CD8-positive, alpha-beta memory T cell (primary cell): ENCODE results near the gene SORCS2. TPM values are rescaled to one million over a fixed set of nuclear protein-coding genes. Genes with fewer than 3 reads are reported as not detected.

Experiments
- CTCF ChIA-PET: fragments of 350-600 bp; sonication (Branson Sonifier 250); formaldehyde crosslinking; loops from one replicate; lab custom pipeline; 2021; ENCODE audit warnings: antibody characterized with exemption; lab: Charles Lee
- POLR2A ChIA-PET: fragments of 350-600 bp; sonication (Branson Sonifier 250); formaldehyde crosslinking; loops from one replicate; lab custom pipeline; 2021; ENCODE audit warnings: antibody characterized with exemption; lab: Charles Lee
- DNase-seq, 5 donors: peaks; one replicate each; pipeline versions ENCODE4 v3.0.0 to v3.0.0-alpha.2; 2020 to 2022; ENCODE audit warnings: mixed read lengths in 1 of 5
- H3K27ac ChIP-seq: one replicate; pipeline ENCODE4 v1.7.0; 2013; ENCODE audit warnings: low read depth, mild to moderate bottlenecking, low read length, moderate library complexity
- H3K27me3 ChIP-seq: 2 replicates; pipeline ENCODE4 v1.7.0; 2013; ENCODE audit warnings: low read length, mild to moderate bottlenecking; ENCODE audit not compliant: insufficient read depth, poor library complexity, severe bottlenecking
- H3K36me3 ChIP-seq: 2 replicates; pipeline ENCODE4 v1.7.0; 2013; ENCODE audit warnings: mild to moderate bottlenecking, low read length, moderate library complexity; ENCODE audit not compliant: insufficient read depth
- H3K4me1 ChIP-seq: 2 replicates; pipeline ENCODE4 v1.7.0; 2013; ENCODE audit warnings: mild to moderate bottlenecking, low read length, moderate library complexity; ENCODE audit not compliant: insufficient read depth
- H3K4me3 ChIP-seq: 2 replicates; pipeline ENCODE4 v1.7.0; 2013; ENCODE audit warnings: mild to moderate bottlenecking, low read length
- H3K9me3 ChIP-seq: 2 replicates; pipeline ENCODE4 v1.7.0; 2013; ENCODE audit warnings: mild to moderate bottlenecking, low read length
- H3K27ac Mint-ChIP-seq, 8 donors: one replicate each; pipeline ENCODE4 v1.8.0; 2020 to 2021; ENCODE audit warnings: mixed read lengths in 8 of 8, mild to moderate bottlenecking in 6 of 8, inconsistent platforms in 3 of 8, moderate library complexity in 3 of 8
- H3K27me3 Mint-ChIP-seq, 2 donors: one replicate each; pipeline ENCODE4 v1.8.0; 2020 to 2021; ENCODE audit warnings: mixed read lengths in 2 of 2, mild to moderate bottlenecking in 1 of 2, moderate library complexity in 1 of 2
- H3K36me3 Mint-ChIP-seq, 3 donors: one replicate each; pipeline ENCODE4 v1.8.0; 2020 to 2021; ENCODE audit warnings: mixed read lengths in 3 of 3, inconsistent platforms in 1 of 3, mild to moderate bottlenecking in 1 of 3
- H3K4me1 Mint-ChIP-seq, 3 donors: one replicate each; pipeline ENCODE4 v1.8.0; 2020 to 2021; ENCODE audit warnings: mixed read lengths in 3 of 3, inconsistent platforms in 1 of 3, mild to moderate bottlenecking in 1 of 3
- H3K4me3 Mint-ChIP-seq, 7 donors: one replicate each; pipeline ENCODE4 v1.8.0; 2020 to 2021; ENCODE audit warnings: mixed read lengths in 7 of 7, mild to moderate bottlenecking in 6 of 7, moderate library complexity in 4 of 7, inconsistent platforms in 2 of 7
- H3K9me3 Mint-ChIP-seq, 5 donors: one replicate each; pipeline ENCODE4 v1.8.0; 2020 to 2022; ENCODE audit warnings: mixed read lengths in 5 of 5, mild to moderate bottlenecking in 3 of 5, moderate library complexity in 2 of 5, inconsistent platforms in 1 of 5
- polyA plus RNA-seq: library from polyadenylated mRNA; unstranded; fragments of 300-500 nt; fragmentation: Illumina TruSeq; gene quantifications from one replicate; pipeline ENCODE4 v1.2.3, GENCODE V29; 2021
- total RNA-seq, 2 experiments: library from RNA; stranded (reverse); gene quantifications; one replicate each; pipeline ENCODE4 v1.2.3, GENCODE V29; 2021

The SORCS2 gene
- total and polyA plus RNA-seq, 3 experiments from 2014 or later, result not detected

- no peak for DNase-seq
- Histone ChIP-seq H3K4me3 (no peak overlapping the region), H3K27ac (no peak overlapping the region), H3K27me3 (no peaks in the 10 kb centered on the region), H3K4me1 (peaks cover 24% of the 10 kb centered on the region), H3K36me3 (no peaks in the 10 kb centered on the region), H3K9me3 (no peaks in the 10 kb centered on the region)
- H3K4me3 Mint-ChIP-seq, result no peak overlapping the region
- H3K9me3 Mint-ChIP-seq, result no peaks in the 10 kb centered on the region
- peaks cover 0 to 2% (median 0%) of the 10 kb centered on the region in 3 donors for H3K36me3 Mint-ChIP-seq
- no peak overlapping the region for H3K27ac Mint-ChIP-seq
- no peaks in the 10 kb centered on the region for H3K27me3 Mint-ChIP-seq
- ChIA-PET CTCF (no interaction called here), POLR2A (no interaction called here)
- peaks cover 16 to 22% (median 16%) of the 10 kb centered on the region in 3 donors for H3K4me1 Mint-ChIP-seq
These were observed 563.7 kb downstream of the SORCS2 start for GRCh38 chr4:7756071-7756470.

- DNase-seq, result no peak
- no peaks in the 10 kb centered on the region for H3K27me3 ChIP-seq
- POLR2A ChIA-PET, result no interaction called here
- CTCF ChIA-PET, result no interaction called here
- H3K4me1 Mint-ChIP-seq, result peaks cover 21 to 26% (median 21%) of the 10 kb centered on the region in 3 donors
- H3K4me3 ChIP-seq, result no peak overlapping the region
- peak overlapping the region in 4 of 8 donors; percentile 63 to 84 (median 73) for H3K27ac Mint-ChIP-seq
- H3K9me3 ChIP-seq, result no peaks in the 10 kb centered on the region
- H3K27me3 Mint-ChIP-seq, result no peaks in the 10 kb centered on the region
- no peak overlapping the region for H3K27ac ChIP-seq
- H3K4me3 Mint-ChIP-seq, result no peak overlapping the region
- H3K4me1 ChIP-seq, result peaks cover 30% of the 10 kb centered on the region
- no peaks in the 10 kb centered on the region for H3K36me3 ChIP-seq
- H3K36me3 Mint-ChIP-seq, result peaks cover 0 to 1% (median 0%) of the 10 kb centered on the region in 3 donors
- H3K9me3 Mint-ChIP-seq, result no peaks in the 10 kb centered on the region
These were observed 564.4 kb downstream of the SORCS2 start for GRCh38 chr4:7756561-7757355.

- Mint-ChIP-seq H3K9me3 (no peaks in the 10 kb centered on the region), H3K4me3 (peak overlapping the region in 1 of 7 donors; percentile 15), H3K36me3 (peaks cover 0 to 2% (median 0%) of the 10 kb centered on the region in 3 donors), H3K4me1 (peaks cover 24 to 28% (median 25%) of the 10 kb centered on the region in 3 donors), H3K27ac (peak overlapping the region in 7 of 8 donors; percentile 80 to 99 (median 95)), H3K27me3 (no peaks in the 10 kb centered on the region)
- H3K36me3 ChIP-seq, result no peaks in the 10 kb centered on the region
- POLR2A ChIA-PET, result no interaction called here
- H3K27ac ChIP-seq, result no peak overlapping the region
- no peak overlapping the region for H3K4me3 ChIP-seq
- no peaks in the 10 kb centered on the region for H3K9me3 ChIP-seq
- peaks cover 35% of the 10 kb centered on the region for H3K4me1 ChIP-seq
- DNase-seq, result no peak
- CTCF ChIA-PET, result no interaction called here
- H3K27me3 ChIP-seq, result no peaks in the 10 kb centered on the region
These were observed 565.4 kb downstream of the SORCS2 start for GRCh38 chr4:7757501-7758471.

- Mint-ChIP-seq H3K27me3 (no peaks in the 10 kb centered on the region), H3K36me3 (peaks cover 0 to 4% (median 2%) of the 10 kb centered on the region in 3 donors), H3K4me1 (peaks cover 24 to 28% (median 25%) of the 10 kb centered on the region in 3 donors), H3K27ac (peak overlapping the region in 7 of 8 donors; percentile 80 to 99 (median 95)), H3K4me3 (peak overlapping the region in 3 of 7 donors; percentile 8 to 88 (median 59)), H3K9me3 (no peaks in the 10 kb centered on the region)
- ChIA-PET POLR2A (no interaction called here), CTCF (no interaction called here)
- no peak overlapping the region for H3K27ac ChIP-seq
- H3K36me3 ChIP-seq, result no peaks in the 10 kb centered on the region
- no peak overlapping the region for H3K4me3 ChIP-seq
- H3K27me3 ChIP-seq, result no peaks in the 10 kb centered on the region
- DNase-seq, result no peak
- no peaks in the 10 kb centered on the region for H3K9me3 ChIP-seq
- H3K4me1 ChIP-seq, result peaks cover 35% of the 10 kb centered on the region
These were observed 566.1 kb downstream of the SORCS2 start for GRCh38 chr4:7758476-7758875.

GRCh38 chr4:7759216-7759615 lies 566.9 kb downstream of the SORCS2 start:
- Histone ChIP-seq H3K4me3 (peak overlapping the region; percentile 60), H3K27ac (peak overlapping the region; percentile 39), H3K4me1 (peaks cover 35% of the 10 kb centered on the region), H3K36me3 (no peaks in the 10 kb centered on the region), H3K27me3 (no peaks in the 10 kb centered on the region), H3K9me3 (no peaks in the 10 kb centered on the region)
- peaks cover 0 to 7% (median 6%) of the 10 kb centered on the region in 3 donors for H3K36me3 Mint-ChIP-seq
- H3K27me3 Mint-ChIP-seq, result no peaks in the 10 kb centered on the region
- H3K4me1 Mint-ChIP-seq, result peaks cover 24 to 28% (median 25%) of the 10 kb centered on the region in 3 donors
- ChIA-PET POLR2A (interaction anchor here (0.6 kb wide), 1 partner anchor 172 kb away, joined by 4 read pairs; no protein-coding TSS in a partner anchor), CTCF (no interaction called here)
- no peaks in the 10 kb centered on the region for H3K9me3 Mint-ChIP-seq
- peak; percentile 40 to 76 (median 74) for DNase-seq
- peak overlapping the region; percentile 88 to 99 (median 96) for H3K27ac Mint-ChIP-seq
- H3K4me3 Mint-ChIP-seq, result peak overlapping the region; percentile 72 to 88 (median 83)

GRCh38 chr4:7759635-7760034 lies 567.3 kb downstream of the SORCS2 start:
- ChIA-PET CTCF (no interaction called here), POLR2A (no interaction called here)
- peaks cover 35% of the 10 kb centered on the region for H3K4me1 ChIP-seq
- Mint-ChIP-seq H3K27ac (peak overlapping the region; percentile 88 to 99 (median 96)), H3K4me3 (peak overlapping the region; percentile 72 to 88 (median 83)), H3K27me3 (no peaks in the 10 kb centered on the region), H3K4me1 (peaks cover 24 to 28% (median 25%) of the 10 kb centered on the region in 3 donors), H3K36me3 (peaks cover 0 to 7% (median 6%) of the 10 kb centered on the region in 3 donors), H3K9me3 (no peaks in the 10 kb centered on the region)
- no peaks in the 10 kb centered on the region for H3K36me3 ChIP-seq
- H3K9me3 ChIP-seq, result no peaks in the 10 kb centered on the region
- peak overlapping the region; percentile 39 for H3K27ac ChIP-seq
- DNase-seq, result no peak
- H3K4me3 ChIP-seq, result peak overlapping the region; percentile 60
- no peaks in the 10 kb centered on the region for H3K27me3 ChIP-seq

- peak overlapping the region; percentile 39 for H3K27ac ChIP-seq
- Mint-ChIP-seq H3K27me3 (no peaks in the 10 kb centered on the region), H3K4me3 (peak overlapping the region; percentile 69 to 88 (median 82)), H3K9me3 (no peaks in the 10 kb centered on the region), H3K36me3 (peaks cover 0 to 9% (median 7%) of the 10 kb centered on the region in 3 donors), H3K27ac (peak overlapping the region; percentile 88 to 99 (median 94)), H3K4me1 (peaks cover 24 to 28% (median 25%) of the 10 kb centered on the region in 3 donors)
- H3K4me3 ChIP-seq, result no peak overlapping the region
- H3K4me1 ChIP-seq, result peaks cover 35% of the 10 kb centered on the region
- H3K27me3 ChIP-seq, result no peaks in the 10 kb centered on the region
- POLR2A ChIA-PET, result no interaction called here
- no peak for DNase-seq
- CTCF ChIA-PET, result no interaction called here
- H3K36me3 ChIP-seq, result no peaks in the 10 kb centered on the region
- no peaks in the 10 kb centered on the region for H3K9me3 ChIP-seq
These were observed 567.9 kb downstream of the SORCS2 start for GRCh38 chr4:7760228-7760627.
